HCT116 (cell line): ENCODE results near the gene MVB12A. TPM values are rescaled to one million over a fixed set of nuclear protein-coding genes. Genes with fewer than 3 reads are reported as not detected.

Experiments used
- ATAC-seq: fragments of 200-7000 bp; cut with Tn5 transposase; 2 replicates; pipeline ENCODE4 v1.9.1; 2020; ENCODE audit warnings: mild to moderate bottlenecking, moderate library complexity
- BruUV-seq: library from RNA; stranded (reverse); fragments of 400-500 nt; replicated peaks from 2 replicates; lab custom pipeline; 2021; lab: Mats Ljungman, UMichigan
- CTCF ChIA-PET: fragments of 300-600 bp; sonication (Branson Sonifier 250); formaldehyde crosslinking; loops from one replicate; lab custom pipeline; 2021; ENCODE audit warnings: antibody characterized with exemption; lab: Charles Lee
- POLR2A ChIA-PET: fragments of 300-600, 350-600 bp; sonication (Branson Sonifier 250); formaldehyde crosslinking; loops from one replicate; lab custom pipeline; 2021; ENCODE audit warnings: antibody characterized with exemption; lab: Charles Lee
- RAD21 ChIA-PET, 2 experiments: fragments of 300-600 bp; sonication (Branson Sonifier 250); formaldehyde crosslinking; loops; one replicate each; lab custom pipeline; 2023; ENCODE audit warnings: low total read pairs in 2 of 2; ENCODE audit not compliant: uncharacterized antibody in 2 of 2, unreplicated experiment in 2 of 2, low non-redundant PET in 1 of 2; lab: Charles Lee
- DNase-seq: peaks from one replicate; pipeline ENCODE4 v3.0.0-alpha.2; 2010; ENCODE audit warnings: low read depth, low spot score
- H2AFZ ChIP-seq: fragments of 200-600 bp; shearing (Covaris generic), sonication (generic); 2 replicates; pipeline ENCODE4 v1.6.1; 2017; ENCODE audit warnings: low read depth, mixed run types, mixed read lengths, antibody characterized with exemption, low read length; ENCODE audit not compliant: poor library complexity, severe bottlenecking
- H3K27ac ChIP-seq: 2 replicates; pipeline ENCODE4 v1.5.1; 2012; ENCODE audit warnings: low read depth, low read length
- H3K27me3 ChIP-seq: fragments of 200-600 bp; sonication (generic); 2 replicates; pipeline ENCODE4 v1.6.1; 2016; ENCODE audit warnings: mixed run types, low read length, mixed read lengths; ENCODE audit not compliant: insufficient read depth
- H3K36me3 ChIP-seq, 2 experiments: fragments of 200-500 bp in 1 of 2; fragments of 200-600 bp in 1 of 2; sonication (Bioruptor generic) in 1 of 2; sonication (generic) in 1 of 2; 2 replicates each; pipeline versions ENCODE4 v1.5.1 to v1.6.1; 2014 to 2016; ENCODE audit warnings: low read length in 2 of 2, inconsistent platforms in 1 of 2, mixed read lengths in 1 of 2, mixed run types in 1 of 2; ENCODE audit not compliant: insufficient read depth in 2 of 2, control insufficient read depth in 1 of 2
- H3K4me1 ChIP-seq, 2 experiments: fragments of 200-600 bp in 1 of 2; sonication (generic) in 1 of 2; 2 replicates each; pipeline versions ENCODE4 v1.5.1 to v1.6.1; 2012 to 2017; ENCODE audit warnings: low read length in 2 of 2, inconsistent platforms in 1 of 2, mild to moderate bottlenecking in 1 of 2, mixed read lengths in 1 of 2, mixed run types in 1 of 2, moderate library complexity in 1 of 2; ENCODE audit not compliant: insufficient read depth in 2 of 2, control insufficient read depth in 1 of 2
- H3K4me2 ChIP-seq: fragments of 200-600 bp; sonication (generic); 2 replicates; pipeline ENCODE4 v1.6.1; 2017; ENCODE audit warnings: mixed run types, low read length, mixed read lengths
- H3K4me3 ChIP-seq, 2 experiments: fragments of 200-600 bp in 1 of 2; sonication (generic) in 1 of 2; replicated peaks in 1 of 2; 2 replicates each; pipeline ENCODE4 v1.5.1; 2011 to 2016; ENCODE audit warnings: low read length in 2 of 2, control low read depth in 1 of 2, low read depth in 1 of 2, mild to moderate bottlenecking in 1 of 2, mixed read lengths in 1 of 2, mixed run types in 1 of 2
- H3K79me2 ChIP-seq: fragments of 200-600 bp; sonication (generic); 2 replicates; pipeline ENCODE4 v1.6.1; 2017; ENCODE audit warnings: mild to moderate bottlenecking, mixed run types, low read length, moderate library complexity, mixed read lengths; ENCODE audit not compliant: insufficient read depth
- H3K9ac ChIP-seq: fragments of 200-600 bp; sonication (generic); 2 replicates; pipeline ENCODE4 v1.6.1; 2016; ENCODE audit warnings: low read length, mixed read lengths
- H3K9me2 ChIP-seq: fragments of 200-600 bp; sonication (generic), shearing (Covaris generic); 2 replicates; pipeline ENCODE4 v1.6.1; 2017; ENCODE audit warnings: mixed run types, mild to moderate bottlenecking, moderate library complexity; ENCODE audit not compliant: insufficient read depth
- H3K9me3 ChIP-seq, 2 experiments: fragments of 200-500 bp in 1 of 2; fragments of 200-600 bp in 1 of 2; sonication (Bioruptor generic) in 1 of 2; sonication (generic) in 1 of 2; 2 replicates each; pipeline ENCODE4 v1.6.1; 2014 to 2017; ENCODE audit warnings: low read length in 2 of 2, mixed read lengths in 2 of 2, inconsistent platforms in 1 of 2, low read depth in 1 of 2, mild to moderate bottlenecking in 1 of 2, mixed run types in 1 of 2, moderate library complexity in 1 of 2; ENCODE audit not compliant: control insufficient read depth in 1 of 2, insufficient read depth in 1 of 2
- H4K20me1 ChIP-seq: fragments of 200-600 bp; sonication (generic), shearing (Covaris generic); 2 replicates; pipeline ENCODE4 v1.6.1; 2017; ENCODE audit warnings: mixed run types, mild to moderate bottlenecking, moderate library complexity; ENCODE audit not compliant: insufficient read depth
- CEBPB ChIP-seq: IDR thresholded peaks from 2 replicates; pipeline ENCODE4 v1.6.1; 2012; ENCODE audit warnings: low read depth
- EGR1 ChIP-seq: IDR thresholded peaks from 2 replicates; pipeline ENCODE4 v1.6.1; 2012; ENCODE audit warnings: low read depth
- ELF1 ChIP-seq: IDR thresholded peaks from 2 replicates; pipeline ENCODE4 v1.6.1; 2012; ENCODE audit warnings: low read depth, borderline replicate concordance
- EZH2phosphoT487 ChIP-seq: fragments of 200-600 bp; IDR thresholded peaks from 2 replicates; pipeline ENCODE4 v1.6.1; 2018; ENCODE audit warnings: antibody characterized with exemption, borderline replicate concordance
- JUND ChIP-seq: IDR thresholded peaks from 2 replicates; pipeline ENCODE4 v1.6.1; 2012
- MAX ChIP-seq: IDR thresholded peaks from 2 replicates; pipeline ENCODE4 v1.6.1; 2012
- POLR2A ChIP-seq: IDR thresholded peaks from 2 replicates; pipeline ENCODE4 v1.7.0; 2011; ENCODE audit warnings: borderline replicate concordance; ENCODE audit not compliant: insufficient read depth, insufficient read length; ENCODE audit errors: extremely low read depth
- POLR2AphosphoS5 ChIP-seq: IDR thresholded peaks from 2 replicates; pipeline ENCODE4 v1.6.1; 2011; ENCODE audit warnings: mild to moderate bottlenecking, low read depth, low read length, moderate library complexity
- RAD21 ChIP-seq: IDR thresholded peaks from 2 replicates; pipeline ENCODE4 v1.6.1; 2012; ENCODE audit warnings: low read depth, mild to moderate bottlenecking
- SIN3A ChIP-seq: IDR thresholded peaks from 2 replicates; pipeline ENCODE4 v1.6.1; 2012; ENCODE audit warnings: low read depth
- SRF ChIP-seq: IDR thresholded peaks from 2 replicates; pipeline ENCODE4 v1.6.1; 2012; ENCODE audit warnings: low read depth
- ZFX ChIP-seq: fragments of 450-650 bp; IDR thresholded peaks from 2 replicates; pipeline ENCODE4 v1.6.1; 2017
- ZNF274 ChIP-seq: fragments of 200-500 bp; sonication (Bioruptor generic); IDR thresholded peaks from 2 replicates; pipeline ENCODE4 v1.6.1; 2014; ENCODE audit warnings: mild to moderate bottlenecking, low read depth, low read length, inconsistent platforms
- intact Hi-C: fragments of 100-400 bp; cut with micrococcal nuclease; formaldehyde crosslinking; loops from 2 replicates; pipeline ENCODE4 v1.10.0; 2022
- total RNA-seq: library from RNA; stranded (reverse); gene quantifications from one replicate; pipeline ENCODE4 v1.2.1, GENCODE V29; 2021; ENCODE audit not compliant: unreplicated experiment

The MVB12A gene
- total RNA-seq, 1 experiment from 2014 or later, result 91.7 TPM

GRCh38 chr19:17393002-17393401, 26.8 kb upstream of the MVB12A start (continued):
- TF ChIP-seq SRF (no peak), ZFX (no peak), ELF1 (no peak), POLR2AphosphoS5 (no peak), POLR2A (no peak), EZH2phosphoT487 (no peak)
- TF ChIP-seq, all 23 proteins: peak for 0

- Histone ChIP-seq H3K9me3 (no peaks in the 10 kb centered on the region), H3K4me1 (peaks cover 11 to 32% of the 10 kb centered on the region in 2 experiments), H3K9me2 (no peaks in the 10 kb centered on the region), H2AFZ (peak within 1 kb of the TSS; percentile 52), H3K27ac (peak within 1 kb of the TSS; percentile 20; the same call in 1 of the 2 replicates), H3K9ac (0 out of 2 replicates have a peak within 1 kb of the TSS, but pooled peaks have one; percentile 4), H3K36me3 (no peaks in the 10 kb centered on the region), H3K27me3 (no peaks in the 10 kb centered on the region), H3K4me3 (peak within 1 kb of the TSS; percentile 31 to 32; a peak in 3 of 4 replicates), H3K79me2 (no peaks in the 10 kb centered on the region), H4K20me1 (no peaks in the 10 kb centered on the region), H3K4me2 (peak within 1 kb of the TSS; percentile 67)
- no peak for TF ChIP-seq RAD21
- no peak for TF ChIP-seq CEBPB
- no peak for TF ChIP-seq JUND
- no peak for TF ChIP-seq EGR1
- TF ChIP-seq MAX, result no peak
- TF ChIP-seq SIN3A, result no peak
- TF ChIP-seq ZNF274, result no peak
- intact Hi-C loops, result no loop called here
- ChIA-PET RAD21 (no interaction called here), CTCF (interaction anchor here (2.5 kb wide), 1 partner anchor 72 kb away, joined by 8 read pairs; no protein-coding TSS in a partner anchor), POLR2A (interaction anchor here (0.9 kb wide), 1 partner anchor 115 kb away, joined by 3 read pairs; no protein-coding TSS in a partner anchor)
- DNase-seq (no peak), ATAC-seq (no peak)
- BruUV-seq, result no TSS peak
Measured at GRCh38 chr19:17393914-17394313, 25.9 kb upstream of the MVB12A start, which contains the start of gene CCDC194. Gene CCDC194, minus strand, starts transcription at chr19:17394196. Its CDS starts 38 bp downstream, at chr19:17394158.
